Measurements from ENCODE around the gene CTSS. TPM values are rescaled to one million over a fixed set of nuclear protein-coding genes. Genes with fewer than 3 reads are reported as not detected.
"Not testable (repeated sequence)": the region's sequence is repeated elsewhere in the genome, so short reads cannot be mapped to it uniquely, and the experiment has no call there.

The CTSS gene
- polyA plus RNA-seq, 1 donor = 61.7 TPM

- H3K27ac ChIP-seq (ENCODE audit: low read length); H3K4me1 ChIP-seq (ENCODE audit: control insufficient read depth, insufficient read depth, low read length); H3K36me3 ChIP-seq (ENCODE audit: control insufficient read depth, insufficient read depth, low read length); DNase-seq; H3K4me3 ChIP-seq (ENCODE audit: low read length); H3K27me3 ChIP-seq (ENCODE audit: control insufficient read depth, insufficient read depth, low read length); H3K9me3 ChIP-seq (ENCODE audit: control insufficient read depth, low read depth, low read length): not testable (repeated sequence)
- no CpG with 5 or more reads among the region's 1 CpG for WGBS (ENCODE audit: insufficient coverage, low lambda C conversion rate)
These were observed 56.5 kb downstream of the CTSS start for GRCh38 chr1:150709031-150709430.

GRCh38 chr1:150708595-150708994 is 57.0 kb downstream of the CTSS start:
- H3K27me3 ChIP-seq (ENCODE audit: control insufficient read depth, insufficient read depth, low read length) = no peaks in the 10 kb centered on the region
- WGBS (ENCODE audit: insufficient coverage, low lambda C conversion rate) = no CpG with 5 or more reads among the region's 2 CpGs
- no peaks in the 10 kb centered on the region for H3K4me1 ChIP-seq (ENCODE audit: control insufficient read depth, insufficient read depth, low read length)
- H3K27ac ChIP-seq (ENCODE audit: low read length) = no peak overlapping the region
- no peaks in the 10 kb centered on the region for H3K36me3 ChIP-seq (ENCODE audit: control insufficient read depth, insufficient read depth, low read length)
- no peak overlapping the region for H3K4me3 ChIP-seq (ENCODE audit: low read length)
- H3K9me3 ChIP-seq (ENCODE audit: control insufficient read depth, low read depth, low read length) = no peaks in the 10 kb centered on the region
- DNase-seq = no peak

- Histone ChIP-seq H3K27ac (ENCODE audit: low read length) (no peak overlapping the region), H3K36me3 (ENCODE audit: control insufficient read depth, insufficient read depth, low read length) (no peaks in the 10 kb centered on the region), H3K27me3 (ENCODE audit: control insufficient read depth, insufficient read depth, low read length) (no peaks in the 10 kb centered on the region), H3K4me1 (ENCODE audit: control insufficient read depth, insufficient read depth, low read length) (no peaks in the 10 kb centered on the region), H3K9me3 (ENCODE audit: control insufficient read depth, low read depth, low read length) (no peaks in the 10 kb centered on the region), H3K4me3 (ENCODE audit: low read length) (no peak overlapping the region)
- no peak for DNase-seq
- no CpG with 5 or more reads among the region's 1 CpG for WGBS (ENCODE audit: insufficient coverage, low lambda C conversion rate)
These were observed 59.5 kb downstream of the CTSS start for GRCh38 chr1:150706091-150706490.

GRCh38 chr1:150703427-150703826 is 62.2 kb downstream of the CTSS start:
- no peaks in the 10 kb centered on the region for H3K9me3 ChIP-seq (ENCODE audit: control insufficient read depth, low read depth, low read length)

GRCh38 chr1:150696995-150697927 is 68.3 kb downstream of the CTSS start, which contains the start of gene GOLPH3L:
Gene GOLPH3L (minus strand): TSS chr1:150697154. CDS start chr1:150694838, 2,316 bp downstream.
- WGBS (ENCODE audit: insufficient coverage, low lambda C conversion rate) = 0% methylated on average over 2 of the region's 18 CpGs
- H3K4me1 ChIP-seq (ENCODE audit: control insufficient read depth, insufficient read depth, low read length) = no peaks in the 10 kb centered on the region
- peak within 1 kb of the TSS; percentile 89 for H3K27ac ChIP-seq (ENCODE audit: low read length)
- no peaks in the 10 kb centered on the region for H3K27me3 ChIP-seq (ENCODE audit: control insufficient read depth, insufficient read depth, low read length)
- H3K36me3 ChIP-seq (ENCODE audit: control insufficient read depth, insufficient read depth, low read length) = peaks cover 18% of the 10 kb centered on the region
- no peaks in the 10 kb centered on the region for H3K9me3 ChIP-seq (ENCODE audit: control insufficient read depth, low read depth, low read length)
- DNase-seq = peak; percentile 98 to 100
- peak within 1 kb of the TSS; percentile 85 for H3K4me3 ChIP-seq (ENCODE audit: low read length)

More at GRCh38 chr1:150703427-150703826, 62.2 kb downstream of the CTSS start:
- H3K27me3 ChIP-seq (ENCODE audit: control insufficient read depth, insufficient read depth, low read length) = no peaks in the 10 kb centered on the region
- no peak overlapping the region for H3K4me3 ChIP-seq (ENCODE audit: low read length)
- H3K36me3 ChIP-seq (ENCODE audit: control insufficient read depth, insufficient read depth, low read length) = no peaks in the 10 kb centered on the region
- H3K4me1 ChIP-seq (ENCODE audit: control insufficient read depth, insufficient read depth, low read length) = no peaks in the 10 kb centered on the region
- DNase-seq = no peak
- no peak overlapping the region for H3K27ac ChIP-seq (ENCODE audit: low read length)

GRCh38 chr1:150696590-150696989 is 69.0 kb downstream of the CTSS start:
- Histone ChIP-seq H3K4me1 (ENCODE audit: control insufficient read depth, insufficient read depth, low read length) (no peaks in the 10 kb centered on the region), H3K36me3 (ENCODE audit: control insufficient read depth, insufficient read depth, low read length) (peaks cover 18% of the 10 kb centered on the region), H3K4me3 (ENCODE audit: low read length) (peak overlapping the region; percentile 85), H3K27ac (ENCODE audit: low read length) (peak overlapping the region; percentile 89), H3K9me3 (ENCODE audit: control insufficient read depth, low read depth, low read length) (no peaks in the 10 kb centered on the region), H3K27me3 (ENCODE audit: control insufficient read depth, insufficient read depth, low read length) (no peaks in the 10 kb centered on the region)
- peak in 1 of 2 donors; percentile 1 for DNase-seq
- WGBS (ENCODE audit: insufficient coverage, low lambda C conversion rate) = 0% methylated on average over 1 of the region's 6 CpGs

- whole genome bisulfite sequencing (ENCODE audit: insufficient coverage, low lambda C conversion rate) = no CpG with 5 or more reads among the region's 1 CpG
- no peaks in the 10 kb centered on the region for H3K4me1 ChIP-seq (ENCODE audit: control insufficient read depth, insufficient read depth, low read length)
- DNase-seq = peak; percentile 10 to 44
These were observed 69.4 kb downstream of the CTSS start for GRCh38 chr1:150696162-150696561.

GRCh38 chr1:150695561-150695960 is 70.0 kb downstream of the CTSS start:
- Histone ChIP-seq H3K27me3 (ENCODE audit: control insufficient read depth, insufficient read depth, low read length) (no peaks in the 10 kb centered on the region), H3K9me3 (ENCODE audit: control insufficient read depth, low read depth, low read length) (no peaks in the 10 kb centered on the region), H3K27ac (ENCODE audit: low read length) (no peak overlapping the region), H3K4me3 (ENCODE audit: low read length) (peak overlapping the region; percentile 85), H3K36me3 (ENCODE audit: control insufficient read depth, insufficient read depth, low read length) (peaks cover 23% of the 10 kb centered on the region), H3K4me1 (ENCODE audit: control insufficient read depth, insufficient read depth, low read length) (no peaks in the 10 kb centered on the region)
- 95% methylated on average over 3 of the region's 4 CpGs for WGBS (ENCODE audit: insufficient coverage, low lambda C conversion rate)
- peak; percentile 8 to 31 for DNase-seq

More at GRCh38 chr1:150696162-150696561, 69.4 kb downstream of the CTSS start:
- Histone ChIP-seq H3K27ac (ENCODE audit: low read length) (peak overlapping the region; percentile 53), H3K4me3 (ENCODE audit: low read length) (peak overlapping the region; percentile 85), H3K36me3 (ENCODE audit: control insufficient read depth, insufficient read depth, low read length) (peaks cover 20% of the 10 kb centered on the region), H3K9me3 (ENCODE audit: control insufficient read depth, low read depth, low read length) (no peaks in the 10 kb centered on the region), H3K27me3 (ENCODE audit: control insufficient read depth, insufficient read depth, low read length) (no peaks in the 10 kb centered on the region)

GRCh38 chr1:150692720-150693119 is 72.9 kb downstream of the CTSS start:
- Histone ChIP-seq H3K27ac (ENCODE audit: low read length) (no peak overlapping the region), H3K4me1 (ENCODE audit: control insufficient read depth, insufficient read depth, low read length) (no peaks in the 10 kb centered on the region), H3K9me3 (ENCODE audit: control insufficient read depth, low read depth, low read length) (no peaks in the 10 kb centered on the region), H3K4me3 (ENCODE audit: low read length) (no peak overlapping the region), H3K36me3 (ENCODE audit: control insufficient read depth, insufficient read depth, low read length) (peaks cover 39% of the 10 kb centered on the region), H3K27me3 (ENCODE audit: control insufficient read depth, insufficient read depth, low read length) (no peaks in the 10 kb centered on the region)
- DNase-seq = no peak
- 89% methylated on average over 2 of the region's 3 CpGs for WGBS (ENCODE audit: insufficient coverage, low lambda C conversion rate)

GRCh38 chr1:150688763-150689162 is 76.8 kb downstream of the CTSS start:
- no peak for DNase-seq
- no peaks in the 10 kb centered on the region for H3K27me3 ChIP-seq (ENCODE audit: control insufficient read depth, insufficient read depth, low read length)
- WGBS (ENCODE audit: insufficient coverage, low lambda C conversion rate) = 100% methylated on average over 1 of the region's 1 CpG
- no peak overlapping the region for H3K4me3 ChIP-seq (ENCODE audit: low read length)
- peaks cover 31% of the 10 kb centered on the region for H3K36me3 ChIP-seq (ENCODE audit: control insufficient read depth, insufficient read depth, low read length)
- H3K27ac ChIP-seq (ENCODE audit: low read length) = no peak overlapping the region
- no peaks in the 10 kb centered on the region for H3K4me1 ChIP-seq (ENCODE audit: control insufficient read depth, insufficient read depth, low read length)
- H3K9me3 ChIP-seq (ENCODE audit: control insufficient read depth, low read depth, low read length) = no peaks in the 10 kb centered on the region

All from large intestine (tissue), 3 donors.